RWPE1 (cell line): ENCODE results near the gene RASA1.
A peak's percentile ranks its signal among the peaks of the same experiment; 100 is the strongest.

ENCODE experiments used
- CTCF ChIA-PET: fragments of 350-600 bp; sonication (Branson Sonifier 250); formaldehyde crosslinking; extraction: SDS; loops from one replicate; lab custom pipeline; 2021; lab: Yijun Ruan, JAX
- POLR2A ChIA-PET: fragments of 400-600 bp; formaldehyde crosslinking; extraction: SDS; loops from one replicate; lab custom pipeline; 2020; ENCODE audit warnings: antibody characterized with exemption; ENCODE audit not compliant: low non-redundant PET; lab: Yijun Ruan, JAX
- DNase-seq: peaks from one replicate; pipeline ENCODE4 v3.0.0; 2012; ENCODE audit warnings: low spot score
- H3K27ac ChIP-seq: fragments of 450-650 bp; 2 replicates; pipeline ENCODE4 v1.5.1; 2017
- CTCF ChIP-seq: fragments of 450-650 bp; conservative IDR thresholded peaks from 2 replicates; pipeline ENCODE4 v1.5.1; 2017; ENCODE audit warnings: low read depth, mild to moderate bottlenecking

Gene RASA1

DNA sequence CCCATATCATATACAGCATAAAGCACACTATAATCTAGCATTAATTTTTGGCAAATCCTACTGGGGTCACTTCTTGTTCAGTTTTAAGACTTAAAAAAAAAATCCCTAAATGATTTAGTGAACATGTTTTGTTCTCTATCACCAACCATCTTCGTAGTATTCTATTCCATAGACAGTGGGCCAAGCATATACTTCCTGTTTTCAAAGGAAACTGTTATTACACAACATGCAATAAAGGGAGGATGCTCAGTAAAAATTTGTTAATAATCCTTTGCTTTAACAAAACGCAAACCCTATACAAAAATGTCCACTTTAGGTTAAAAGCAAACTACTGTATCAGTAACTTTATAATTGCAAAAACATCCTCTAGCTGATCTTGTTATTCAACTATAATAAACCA, 132.0 kb downstream of the RASA1 start:
- POLR2A ChIA-PET, result interaction anchor here (0.6 kb wide), 1 partner anchor 129 kb away, joined by 7 read pairs; no protein-coding TSS in a partner anchor
- CTCF ChIA-PET, result interaction anchor here (0.6 to 1.6 kb wide), 9 partner anchors 10 to 547 kb away, joined by 3 to 4 read pairs (median 3); partner anchors contain the start of gene RASA1
- DNase-seq, result no peak
- no peak overlapping the region for H3K27ac ChIP-seq
- no peak for TF ChIP-seq CTCF

DNA sequence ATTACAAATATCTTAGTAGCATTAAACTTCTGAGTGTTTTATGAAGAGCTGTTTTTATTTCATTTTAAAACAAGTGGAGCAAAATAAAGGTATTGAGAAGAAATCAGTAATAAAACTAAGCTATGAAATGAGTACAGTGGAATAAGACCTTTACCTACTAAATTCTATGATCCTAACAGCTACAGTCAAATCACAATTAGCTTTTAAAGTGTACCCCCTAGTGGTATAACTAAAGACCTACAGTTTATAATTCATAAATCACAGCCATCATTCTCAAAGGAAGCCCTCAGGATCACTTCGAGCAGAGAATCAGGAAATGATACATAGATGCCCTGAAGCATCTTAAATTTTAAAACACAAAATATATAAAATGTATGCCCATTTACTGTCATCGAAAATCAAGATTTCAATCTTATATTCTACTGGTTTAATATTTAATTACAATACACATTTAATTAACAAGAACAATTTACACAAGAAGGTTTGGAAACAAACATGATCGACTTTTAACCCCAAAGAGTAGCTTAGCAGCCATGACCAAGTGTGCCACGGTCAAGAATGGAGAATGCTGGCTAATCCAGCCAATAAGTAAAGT, 132.7 kb downstream of the RASA1 start:
- no peak overlapping the region for H3K27ac ChIP-seq
- ChIA-PET POLR2A (no interaction called here), CTCF (interaction anchor here (0.6 to 1.6 kb wide), 13 partner anchors 8 to 1290 kb away, joined by 3 to 4 read pairs (median 3); partner anchors contain the start of gene RASA1)
- DNase-seq, result peak; percentile 67
- TF ChIP-seq CTCF, result peak; percentile 84

GRCh38 chr5:87401626-87402025, 133.9 kb downstream of the RASA1 start:
- TF ChIP-seq CTCF, result no peak
- no peak overlapping the region for H3K27ac ChIP-seq
- ChIA-PET CTCF (interaction anchor here (0.5 to 0.6 kb wide), 2 partner anchors 302 to 401 kb away, joined by 3 to 7 read pairs; no protein-coding TSS in a partner anchor), POLR2A (no interaction called here)
- DNase-seq, result no peak

- POLR2A ChIA-PET, result no interaction called here
- no peak overlapping the region for H3K27ac ChIP-seq
- no peak for TF ChIP-seq CTCF
- no peak for DNase-seq
- CTCF ChIA-PET, result no interaction called here
Observed at GRCh38 chr5:87403409-87403808, 135.7 kb downstream of the RASA1 start.

DNA sequence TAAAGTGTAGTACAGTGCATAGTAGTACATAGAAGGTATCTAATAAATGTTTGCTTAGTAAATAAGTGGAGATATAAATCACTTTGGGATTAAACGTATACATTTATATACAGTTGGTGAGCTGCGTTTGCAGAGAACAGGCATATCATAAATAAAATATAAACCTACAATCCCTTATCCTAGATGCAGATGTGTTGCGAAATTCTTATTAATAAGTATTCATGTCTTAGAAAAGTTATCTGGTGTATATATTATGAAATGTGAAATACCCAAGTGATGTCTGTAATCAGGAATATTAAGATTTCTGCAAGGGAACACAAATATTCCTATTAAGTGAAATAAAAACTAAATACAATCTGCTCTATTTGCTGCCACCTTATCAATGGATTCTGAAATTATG, 136.2 kb downstream of the RASA1 start:
- CTCF ChIA-PET, result no interaction called here
- no peak overlapping the region for H3K27ac ChIP-seq
- no peak for DNase-seq
- POLR2A ChIA-PET, result no interaction called here
- no peak for TF ChIP-seq CTCF

DNA sequence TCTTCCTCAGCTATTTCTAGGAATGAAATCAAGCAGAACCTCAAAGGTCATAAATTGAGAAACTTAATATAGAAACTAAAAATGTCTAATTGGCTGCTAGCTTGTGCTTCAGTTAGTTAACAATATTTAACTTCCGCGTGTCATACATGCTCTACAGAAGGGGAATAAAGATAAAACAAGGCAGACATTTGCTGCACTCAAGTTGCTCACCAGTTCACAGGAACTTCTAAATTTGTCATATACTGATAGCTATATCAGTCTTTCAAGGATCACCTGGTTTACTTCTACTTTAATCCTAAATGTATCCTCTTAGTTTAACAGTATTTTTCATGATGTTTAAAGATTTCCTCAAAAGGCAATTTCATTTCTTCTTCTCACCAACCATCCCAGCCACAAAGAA, 136.7 kb downstream of the RASA1 start:
- TF ChIP-seq CTCF, result no peak
- ChIA-PET CTCF (no interaction called here), POLR2A (no interaction called here)
- DNase-seq, result no peak
- no peak overlapping the region for H3K27ac ChIP-seq
